ENCODE measurements around the gene KIF6.

The KIF6 gene

GRCh38 chr6:39312912-39313525, 412.2 kb downstream of the KIF6 start:
- no peak for DNase-seq (ENCODE audit: low spot score)
- in situ Hi-C loops (cut with MboI; ENCODE audit: low pct_unique_long_range_greater_than_20kb, low sequenced_read_pairs, unreplicated experiment): loop anchor here (25.0 kb wide), 2 partner anchors 326 to 451 kb away; no protein-coding TSS in a partner anchor
- no peak for TF ChIP-seq CTCF (IDR thresholded peaks at IDR 0.05; ENCODE audit: extremely low read depth, insufficient read depth, missing control alignments)

DNA sequence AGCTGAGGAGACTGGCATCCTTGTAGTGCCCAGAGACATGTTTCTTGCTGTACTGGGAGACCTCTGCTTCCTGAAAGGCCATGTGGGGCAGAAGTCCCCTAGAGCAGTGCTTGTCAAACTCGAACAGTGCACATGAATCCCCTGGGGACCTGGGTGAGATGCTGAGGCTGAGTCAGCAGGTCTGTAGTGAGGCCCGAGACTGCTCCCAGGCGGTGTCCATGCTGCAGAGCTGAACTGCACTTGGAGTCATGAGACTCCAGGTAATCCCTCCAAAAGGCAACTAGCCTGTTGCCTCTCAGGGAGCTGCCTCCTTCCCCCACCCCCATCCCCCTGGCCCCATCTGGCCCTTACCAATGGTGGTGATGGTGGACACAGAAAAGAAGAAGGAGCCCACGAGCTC, 414.7 kb downstream of the KIF6 start:
- no peak for TF ChIP-seq CTCF (IDR thresholded peaks at IDR 0.05; ENCODE audit: extremely low read depth, insufficient read depth, missing control alignments)
- DNase-seq (ENCODE audit: low spot score): no peak

GRCh38 chr6:39309942-39310531, 415.2 kb downstream of the KIF6 start:
- in situ Hi-C loops (cut with MboI; ENCODE audit: low pct_unique_long_range_greater_than_20kb, low sequenced_read_pairs, unreplicated experiment): loop anchor here (25.0 kb wide), 2 partner anchors 323 to 448 kb away; no protein-coding TSS in a partner anchor
- peak; percentile 92 for TF ChIP-seq CTCF (IDR thresholded peaks at IDR 0.05; ENCODE audit: extremely low read depth, insufficient read depth, missing control alignments)
- DNase-seq (ENCODE audit: low spot score): peak; percentile 83

More for the DNA sequence above, 414.7 kb downstream of the KIF6 start:
- in situ Hi-C loops (cut with MboI; ENCODE audit: low pct_unique_long_range_greater_than_20kb, low sequenced_read_pairs, unreplicated experiment): loop anchor here (25.0 kb wide), 2 partner anchors 323 to 448 kb away; no protein-coding TSS in a partner anchor

GRCh38 chr6:39307462-39307861, 417.7 kb downstream of the KIF6 start:
- in situ Hi-C loops (cut with MboI; ENCODE audit: low pct_unique_long_range_greater_than_20kb, low sequenced_read_pairs, unreplicated experiment): loop anchor here (25.0 kb wide), 2 partner anchors 320 to 445 kb away; no protein-coding TSS in a partner anchor
- DNase-seq (ENCODE audit: low spot score): no peak
- no peak for TF ChIP-seq CTCF (IDR thresholded peaks at IDR 0.05; ENCODE audit: extremely low read depth, insufficient read depth, missing control alignments)

DNA sequence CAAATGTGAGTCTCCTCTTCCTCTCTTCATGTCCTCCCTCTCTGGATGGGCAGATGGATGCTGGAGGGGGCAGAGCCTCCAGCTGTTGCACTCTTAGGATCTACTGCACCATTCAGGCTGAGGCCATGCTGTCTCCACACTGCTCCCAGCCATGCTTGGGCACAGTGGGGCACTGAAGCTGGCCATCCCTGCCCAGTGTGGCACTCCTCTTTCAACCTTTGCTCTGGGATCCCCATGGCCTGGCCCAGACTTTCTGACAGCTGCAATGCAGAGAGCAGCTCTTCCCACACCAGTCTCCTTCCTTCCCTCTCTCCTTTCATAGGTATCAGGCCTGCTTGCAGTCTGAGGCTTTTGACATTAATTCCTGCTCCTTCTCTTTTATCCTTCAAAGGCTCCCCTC, 420.3 kb downstream of the KIF6 start:
- no peak for TF ChIP-seq CTCF (IDR thresholded peaks at IDR 0.05; ENCODE audit: extremely low read depth, insufficient read depth, missing control alignments)
- in situ Hi-C loops (cut with MboI; ENCODE audit: low pct_unique_long_range_greater_than_20kb, low sequenced_read_pairs, unreplicated experiment): loop anchor here (5.0 to 25.0 kb wide), 3 partner anchors 138 to 443 kb away; no protein-coding TSS in a partner anchor
- no peak for DNase-seq (ENCODE audit: low spot score)

DNA sequence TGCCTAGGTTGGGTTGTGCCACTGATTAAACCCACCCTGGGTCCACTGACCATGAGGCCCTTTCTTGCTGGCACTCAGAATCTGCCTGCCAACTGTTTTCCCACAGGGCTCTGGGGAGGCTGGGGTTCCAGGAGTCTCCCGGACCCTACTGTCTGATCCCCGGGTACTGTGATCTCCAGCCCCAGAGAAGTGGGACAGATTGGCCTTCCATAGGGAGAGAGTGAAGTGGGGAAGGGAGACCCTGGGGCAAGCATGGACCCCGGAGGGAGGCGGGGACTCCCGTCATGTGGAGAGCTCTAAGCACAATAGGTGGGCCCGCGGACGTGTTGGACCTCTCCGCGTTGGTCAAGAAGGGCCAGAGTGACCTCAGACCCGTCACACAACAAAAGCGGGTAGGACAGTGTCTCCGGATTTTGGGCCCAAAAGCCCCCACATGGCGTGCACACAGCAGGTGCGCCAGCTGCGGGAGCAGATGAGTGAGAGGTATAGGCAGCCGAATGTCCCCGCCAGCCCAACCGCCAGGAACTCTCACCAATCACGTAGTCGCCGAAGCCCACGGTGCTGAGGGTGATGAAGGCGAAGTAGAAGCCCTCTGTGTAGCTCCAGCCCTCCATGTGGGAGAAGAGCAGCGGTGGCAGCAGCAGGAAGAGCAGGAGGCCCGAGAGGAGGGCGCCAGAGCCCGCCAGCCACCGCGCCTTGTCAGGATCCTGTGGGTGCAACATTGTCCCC, 421.6 kb downstream of the KIF6 start:
- in situ Hi-C loops (cut with MboI; ENCODE audit: low pct_unique_long_range_greater_than_20kb, low sequenced_read_pairs, unreplicated experiment): loop anchor here (5.0 to 25.0 kb wide), 3 partner anchors 136 to 441 kb away; no protein-coding TSS in a partner anchor

More for the DNA sequence above, 421.6 kb downstream of the KIF6 start:
- no peak for DNase-seq (ENCODE audit: low spot score)
- no peak for TF ChIP-seq CTCF (IDR thresholded peaks at IDR 0.05; ENCODE audit: extremely low read depth, insufficient read depth, missing control alignments)
